Measurements from ENCODE around the gene FRYL.
A peak's percentile ranks its signal among the peaks of the same experiment; 100 is the strongest.
"Not testable (repeated sequence)": the region's sequence is repeated elsewhere in the genome, so short reads cannot be mapped to it uniquely, and the experiment has no call there.

FRYL gene

GRCh38 chr4:48693856-48694574 is 86.1 kb downstream of the FRYL start:
- DNase-seq: no peak

GRCh38 chr4:48692897-48693296 is 87.2 kb downstream of the FRYL start:
- DNase-seq: no peak

GRCh38 chr4:48692044-48692443 is 88.0 kb downstream of the FRYL start:
- DNase-seq: no peak

DNA sequence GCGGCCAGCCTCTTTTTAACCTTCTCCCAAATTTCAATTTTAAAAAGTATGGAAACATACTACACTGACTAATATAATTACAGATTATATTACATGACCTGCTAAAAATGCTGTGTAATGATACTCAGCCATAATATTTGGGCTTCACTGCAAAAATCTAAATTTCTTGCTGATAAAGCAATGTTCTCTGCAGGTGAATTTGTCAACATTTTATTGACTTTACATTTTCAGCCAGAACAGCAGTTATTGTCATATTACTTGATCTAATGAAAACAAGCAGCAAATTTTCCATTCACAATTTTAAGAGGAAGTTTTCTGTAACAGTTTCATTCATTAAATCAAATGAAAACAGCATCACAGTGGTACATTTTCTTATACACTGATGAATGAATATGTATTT is 91.1 kb downstream of the FRYL start:
- DNase-seq: peak; percentile 3

- no peak for DNase-seq
These were observed 92.6 kb downstream of the FRYL start for GRCh38 chr4:48687313-48688051.

GRCh38 chr4:48686369-48686768 is 93.7 kb downstream of the FRYL start:
- DNase-seq: no peak

GRCh38 chr4:48683784-48684666 is 96.1 kb downstream of the FRYL start:
- DNase-seq: peak; percentile 5

DNA sequence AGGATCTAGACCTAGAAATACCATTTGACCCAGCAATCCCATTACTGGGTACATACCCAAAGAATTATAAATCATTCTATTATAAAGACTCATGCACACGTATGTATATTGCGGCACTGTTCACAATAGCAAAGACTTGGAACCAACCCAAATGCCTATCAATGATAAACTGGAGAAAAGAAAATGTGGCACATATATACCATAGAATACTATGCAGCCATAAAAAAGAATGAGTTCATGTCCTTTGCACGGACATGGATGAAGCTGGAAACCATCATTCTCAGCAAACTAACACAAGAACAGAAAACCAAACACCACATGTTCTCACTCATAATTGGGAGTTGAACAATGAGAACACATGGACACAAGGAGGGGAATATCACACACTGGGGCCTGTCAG is 97.2 kb downstream of the FRYL start:
- DNase-seq: not testable (repeated sequence)

GRCh38 chr4:48681856-48682255 is 98.2 kb downstream of the FRYL start:
- DNase-seq: no peak

- DNase-seq: no peak
These were observed 99.1 kb downstream of the FRYL start for GRCh38 chr4:48680848-48681568.

GRCh38 chr4:48673537-48673936 is 106.5 kb downstream of the FRYL start:
- DNase-seq: no peak

- no peak for DNase-seq
These were observed 109.5 kb downstream of the FRYL start for GRCh38 chr4:48670587-48670986.

DNA sequence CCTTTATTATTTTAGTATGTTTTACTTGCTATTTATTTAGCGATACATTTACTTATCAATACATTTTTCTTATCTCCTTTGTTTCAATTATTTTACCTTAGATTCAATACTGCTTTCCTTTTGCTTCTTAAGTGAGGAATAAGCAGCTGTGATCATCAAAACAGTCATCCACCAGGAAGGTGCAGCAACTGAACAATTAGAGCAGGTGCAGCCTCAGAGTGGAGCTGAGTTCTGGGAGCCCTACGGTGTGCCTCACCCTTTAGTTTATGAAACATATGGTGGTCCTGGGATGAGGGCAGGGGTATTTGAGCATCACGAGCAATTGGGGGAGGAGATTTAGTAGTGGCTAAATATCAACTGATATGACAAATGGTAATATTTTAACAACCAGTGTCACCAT is 111.0 kb downstream of the FRYL start:
- no peak for DNase-seq

GRCh38 chr4:48668254-48669017 is 111.6 kb downstream of the FRYL start:
- DNase-seq: no peak

DNA sequence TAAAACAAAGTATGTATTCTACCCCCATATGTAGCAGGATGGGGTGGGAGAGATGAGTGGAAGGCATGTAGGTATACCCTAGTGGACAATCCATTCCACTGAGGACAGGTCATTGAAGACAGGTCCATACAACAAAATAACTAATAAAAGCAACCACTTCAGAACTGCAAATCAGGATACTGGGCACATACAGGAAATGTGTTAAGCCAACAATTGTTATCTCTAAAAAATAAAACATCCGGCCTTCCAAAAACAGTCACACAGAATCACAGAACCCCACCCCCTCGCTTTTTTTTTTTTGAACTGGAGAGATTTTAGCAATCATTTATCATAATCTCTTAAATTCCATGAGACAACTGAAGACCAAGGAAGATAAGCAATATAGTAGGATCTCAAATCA is 112.9 kb downstream of the FRYL start:
- no peak for DNase-seq

- DNase-seq: no peak
These were observed 114.4 kb downstream of the FRYL start for GRCh38 chr4:48665555-48666186.

DNA sequence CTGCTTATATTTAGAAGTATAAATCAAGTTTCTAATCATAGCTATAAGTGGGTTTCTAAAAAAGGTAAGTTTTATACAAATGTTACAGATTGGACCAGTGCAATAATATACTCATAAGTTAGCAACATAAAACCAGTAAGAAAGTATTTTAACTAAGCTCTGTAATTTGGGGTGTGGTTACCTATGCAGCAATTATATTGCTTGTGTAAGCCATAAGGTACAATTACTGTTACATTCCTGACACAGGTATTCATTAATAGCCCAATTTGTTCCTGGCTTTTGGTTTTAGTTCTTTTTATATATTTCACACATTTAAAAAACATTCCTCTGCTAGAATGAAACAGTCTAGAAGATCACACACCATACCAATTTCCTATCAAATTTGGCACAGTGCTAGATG is 115.1 kb downstream of the FRYL start:
- no peak for DNase-seq

DNA sequence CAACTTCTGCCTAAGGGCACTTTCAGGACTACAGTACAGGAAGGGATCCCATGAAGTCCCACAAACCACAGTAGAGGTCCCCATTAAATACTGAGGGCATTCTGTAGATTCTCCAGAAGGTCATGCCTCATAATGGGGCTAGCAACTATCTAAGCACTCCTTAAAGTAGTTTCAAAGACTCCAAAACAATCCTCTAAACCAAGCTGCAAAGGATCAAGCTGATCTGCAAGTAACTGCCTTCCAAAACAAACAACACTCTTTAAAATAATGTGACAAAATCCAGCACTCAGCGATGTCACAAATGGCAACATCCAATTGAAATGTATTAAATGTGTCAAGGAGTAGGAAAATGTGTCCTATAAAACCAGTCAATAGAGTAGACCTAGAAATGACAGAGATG is 118.7 kb downstream of the FRYL start:
- no peak for DNase-seq

DNA sequence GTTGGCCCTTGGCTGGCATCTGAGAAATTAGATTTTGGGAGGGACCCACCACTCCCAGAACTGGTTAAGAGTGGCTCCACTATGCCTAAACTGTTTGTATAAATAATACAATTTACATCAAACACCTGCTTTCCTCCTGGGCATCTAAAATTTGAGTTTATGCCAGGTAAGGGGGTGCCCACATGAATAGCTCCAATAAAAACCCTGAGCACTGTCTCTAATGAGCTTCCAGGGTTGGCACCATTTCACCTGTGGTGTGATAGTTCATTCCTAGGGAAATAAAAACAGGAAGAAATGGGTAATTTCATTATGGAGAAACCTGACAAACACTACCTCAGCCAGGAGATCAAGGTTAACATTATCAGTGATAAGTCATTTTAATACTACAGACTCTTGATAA is 119.7 kb downstream of the FRYL start:
- DNase-seq: no peak

DNA sequence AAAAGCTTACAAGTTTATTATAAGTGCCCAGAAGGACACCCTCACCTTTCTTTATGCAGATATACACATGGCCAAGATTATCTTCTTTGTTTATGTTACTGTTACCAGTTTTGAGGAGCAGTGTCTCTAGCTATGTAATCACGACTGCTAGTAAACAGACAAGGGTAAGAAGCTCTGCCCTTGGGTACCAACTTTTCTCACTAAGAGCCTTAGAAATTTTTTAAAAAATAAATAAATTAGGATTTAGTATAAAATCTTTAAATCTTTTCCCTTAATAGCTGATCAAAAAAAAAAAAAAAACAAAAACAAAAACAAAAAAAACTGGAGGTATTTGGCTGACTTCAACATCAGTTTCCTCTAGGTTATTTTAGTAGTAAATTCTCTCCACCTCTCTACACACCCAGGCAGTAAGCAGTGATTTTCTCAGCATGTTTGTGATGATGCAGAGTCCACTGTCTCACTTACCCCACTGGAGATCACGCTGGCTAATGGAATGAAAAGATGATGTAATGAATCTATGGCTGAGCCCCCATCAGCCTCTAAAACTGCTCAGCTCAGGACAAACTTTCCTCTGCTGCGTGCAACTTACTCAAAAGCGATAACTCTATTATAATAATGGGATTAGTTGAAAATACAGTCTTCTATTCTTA is 125.9 kb downstream of the FRYL start:
- no peak for DNase-seq

All from RPMI8226 (cell line).